Neural cell (in vitro differentiated cells): ENCODE results near the gene RSPO4.

Experiments used
- CTCF ChIP-seq: fragments of 450-650 bp; IDR thresholded peaks from 2 replicates; pipeline ENCODE4 v1.5.1; 2014; ENCODE audit warnings: antibody characterized with exemption, mild to moderate bottlenecking, moderate library complexity; ENCODE audit not compliant: poor library complexity, severe bottlenecking
- EP300 ChIP-seq: fragments of 450-650 bp; conservative IDR thresholded peaks from 2 replicates; pipeline ENCODE4 v1.6.1; 2014; ENCODE audit warnings: antibody characterized with exemption, mild to moderate bottlenecking, moderate library complexity; ENCODE audit not compliant: poor library complexity, severe bottlenecking
- EZH2 ChIP-seq: fragments of 200-600, 300-800 bp; shearing (Covaris generic), sonication (generic); IDR thresholded peaks from 2 replicates; pipeline ENCODE4 v1.6.1; 2014; ENCODE audit warnings: antibody characterized with exemption, low read length, borderline replicate concordance, mild to moderate bottlenecking; ENCODE audit not compliant: insufficient read depth, poor library complexity, severe bottlenecking
- POLR2AphosphoS5 ChIP-seq: IDR thresholded peaks from 2 replicates; pipeline ENCODE4 v1.6.1; 2012
- SMC3 ChIP-seq: fragments of 450-650 bp; conservative IDR thresholded peaks from 2 replicates; pipeline ENCODE4 v1.6.1; 2014; ENCODE audit warnings: antibody characterized with exemption, mild to moderate bottlenecking, moderate library complexity; ENCODE audit not compliant: poor library complexity
- TAF1 ChIP-seq: IDR thresholded peaks from 2 replicates; pipeline ENCODE4 v1.6.1; 2012; ENCODE audit warnings: low read depth

GRCh38 chr20:949717-950116 lies 52.4 kb downstream of the RSPO4 start:
- TF ChIP-seq POLR2AphosphoS5, result no peak
- TF ChIP-seq EZH2, result no peak
- no peak for TF ChIP-seq CTCF
- no peak for TF ChIP-seq SMC3
- no peak for TF ChIP-seq EP300
- TF ChIP-seq TAF1, result no peak
